ENCODE measurements around the gene RABL3. TPM values are rescaled to one million over a fixed set of nuclear protein-coding genes. Genes with fewer than 3 reads are reported as not detected.

Gene RABL3
- total RNA-seq, 1 experiment from 2014 or later, result 18.2 TPM

- BruUV-seq (replicated peaks), result no TSS peak
- TF ChIP-seq, protein P1, sequence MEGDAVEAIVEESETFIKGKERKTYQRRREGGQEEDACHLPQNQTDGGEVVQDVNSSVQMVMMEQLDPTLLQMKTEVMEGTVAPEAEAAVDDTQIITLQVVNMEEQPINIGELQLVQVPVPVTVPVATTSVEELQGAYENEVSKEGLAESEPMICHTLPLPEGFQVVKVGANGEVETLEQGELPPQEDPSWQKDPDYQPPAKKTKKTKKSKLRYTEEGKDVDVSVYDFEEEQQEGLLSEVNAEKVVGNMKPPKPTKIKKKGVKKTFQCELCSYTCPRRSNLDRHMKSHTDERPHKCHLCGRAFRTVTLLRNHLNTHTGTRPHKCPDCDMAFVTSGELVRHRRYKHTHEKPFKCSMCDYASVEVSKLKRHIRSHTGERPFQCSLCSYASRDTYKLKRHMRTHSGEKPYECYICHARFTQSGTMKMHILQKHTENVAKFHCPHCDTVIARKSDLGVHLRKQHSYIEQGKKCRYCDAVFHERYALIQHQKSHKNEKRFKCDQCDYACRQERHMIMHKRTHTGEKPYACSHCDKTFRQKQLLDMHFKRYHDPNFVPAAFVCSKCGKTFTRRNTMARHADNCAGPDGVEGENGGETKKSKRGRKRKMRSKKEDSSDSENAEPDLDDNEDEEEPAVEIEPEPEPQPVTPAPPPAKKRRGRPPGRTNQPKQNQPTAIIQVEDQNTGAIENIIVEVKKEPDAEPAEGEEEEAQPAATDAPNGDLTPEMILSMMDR (conservative IDR thresholded peaks at IDR 0.05; ENCODE audit: low read depth, low read length), result no peak
- TF ChIP-seq EZH2 (IDR thresholded peaks at IDR 0.05; ENCODE audit: borderline replicate concordance, low read depth, low read length, poor library complexity, severe bottlenecking), result no peak
- H3K36me3 ChIP-seq (ENCODE audit: insufficient read depth, low read length, poor library complexity, severe bottlenecking), result no peaks in the 10 kb centered on the region
- H3K4me3 ChIP-seq (ENCODE audit: low read depth, low read length, poor library complexity, severe bottlenecking), result no peak overlapping the region
- intact Hi-C loops (cut with micrococcal nuclease; ENCODE audit: unreplicated experiment), result no loop called here
- H3K9me3 ChIP-seq (ENCODE audit: low read depth, low read length, poor library complexity, severe bottlenecking), result no peaks in the 10 kb centered on the region
- H3K4me1 ChIP-seq (ENCODE audit: insufficient read depth, low read length, poor library complexity, severe bottlenecking), result no peaks in the 10 kb centered on the region
- no peak for DNase-seq (ENCODE audit: low spot score)
- ChIA-PET POLR2A (ENCODE audit: low non-redundant PET) (no interaction called here), CTCF (no interaction called here)
- no peaks in the 10 kb centered on the region for H3K27me3 ChIP-seq (replicated peaks; ENCODE audit: insufficient read depth, low read depth, low read length, poor library complexity)
- H3K27ac ChIP-seq (ENCODE audit: low read depth, low read length, poor library complexity, severe bottlenecking), result no peak overlapping the region
These were observed 56.9 kb downstream of the RABL3 start for GRCh38 chr3:120685411-120685810.

- TF ChIP-seq, protein P1 (conservative IDR thresholded peaks at IDR 0.05; ENCODE audit: low read depth, low read length), result no peak
- TF ChIP-seq EZH2 (IDR thresholded peaks at IDR 0.05; ENCODE audit: borderline replicate concordance, low read depth, low read length, poor library complexity, severe bottlenecking), result no peak
- CTCF ChIA-PET, result no interaction called here
- Histone ChIP-seq H3K4me1 (ENCODE audit: insufficient read depth, low read length, poor library complexity, severe bottlenecking) (no peaks in the 10 kb centered on the region), H3K36me3 (ENCODE audit: insufficient read depth, low read length, poor library complexity, severe bottlenecking) (no peaks in the 10 kb centered on the region), H3K9me3 (ENCODE audit: low read depth, low read length, poor library complexity, severe bottlenecking) (no peaks in the 10 kb centered on the region), H3K4me3 (ENCODE audit: low read depth, low read length, poor library complexity, severe bottlenecking) (no peak overlapping the region), H3K27me3 (replicated peaks; ENCODE audit: insufficient read depth, low read depth, low read length, poor library complexity) (no peaks in the 10 kb centered on the region), H3K27ac (ENCODE audit: low read depth, low read length, poor library complexity, severe bottlenecking) (no peak overlapping the region)
- BruUV-seq (replicated peaks), result no TSS peak
- DNase-seq (ENCODE audit: low spot score), result no peak
- intact Hi-C loops (cut with micrococcal nuclease; ENCODE audit: unreplicated experiment), result no loop called here
- POLR2A ChIA-PET (ENCODE audit: low non-redundant PET), result no interaction called here
These were observed 57.4 kb downstream of the RABL3 start for GRCh38 chr3:120684896-120685295.

- intact Hi-C loops (cut with micrococcal nuclease; ENCODE audit: unreplicated experiment), result no loop called here
- CTCF ChIA-PET, result no interaction called here
- Histone ChIP-seq H3K36me3 (ENCODE audit: insufficient read depth, low read length, poor library complexity, severe bottlenecking) (no peaks in the 10 kb centered on the region), H3K27me3 (replicated peaks; ENCODE audit: insufficient read depth, low read depth, low read length, poor library complexity) (no peaks in the 10 kb centered on the region), H3K4me1 (ENCODE audit: insufficient read depth, low read length, poor library complexity, severe bottlenecking) (peaks cover 4% of the 10 kb centered on the region), H3K9me3 (ENCODE audit: low read depth, low read length, poor library complexity, severe bottlenecking) (no peaks in the 10 kb centered on the region), H3K27ac (ENCODE audit: low read depth, low read length, poor library complexity, severe bottlenecking) (no peak overlapping the region), H3K4me3 (ENCODE audit: low read depth, low read length, poor library complexity, severe bottlenecking) (no peak overlapping the region)
- no TSS peak for BruUV-seq (replicated peaks)
- TF ChIP-seq, protein P1 (conservative IDR thresholded peaks at IDR 0.05; ENCODE audit: low read depth, low read length), result no peak
- no peak for TF ChIP-seq EZH2 (IDR thresholded peaks at IDR 0.05; ENCODE audit: borderline replicate concordance, low read depth, low read length, poor library complexity, severe bottlenecking)
- DNase-seq (ENCODE audit: low spot score), result no peak
- POLR2A ChIA-PET (ENCODE audit: low non-redundant PET), result no interaction called here
These were observed 58.5 kb downstream of the RABL3 start for GRCh38 chr3:120683671-120684301.
